Liver (tissue), 3 donors: Measurements from ENCODE around the gene ZNF20.

Experiments used
- RAD21 ChIP-seq, 2 donors: IDR thresholded peaks; 2 replicates each; pipeline ENCODE4 v1.6.1; 2016; ENCODE audit warnings: antibody characterized with exemption in 2 of 2, mild to moderate bottlenecking in 2 of 2
- REST ChIP-seq: IDR thresholded peaks from 2 replicates; pipeline ENCODE4 v1.6.1; 2016; ENCODE audit warnings: antibody characterized with exemption, mild to moderate bottlenecking
- TF ChIP-seq, protein P1 (sequence below): fragments of 150-350 bp; IDR thresholded peaks from 2 replicates; pipeline ENCODE4 v1.5.1; 2017; ENCODE audit warnings: improper control_type of control experiment, low read depth, low read length; ENCODE audit not compliant: missing input control
- donor health status: healthy.
- donor health status: healthy.

- TF ChIP-seq RAD21 (IDR thresholded peaks at IDR 0.05) (no peak), REST (no peak)
- TF ChIP-seq, protein P1, sequence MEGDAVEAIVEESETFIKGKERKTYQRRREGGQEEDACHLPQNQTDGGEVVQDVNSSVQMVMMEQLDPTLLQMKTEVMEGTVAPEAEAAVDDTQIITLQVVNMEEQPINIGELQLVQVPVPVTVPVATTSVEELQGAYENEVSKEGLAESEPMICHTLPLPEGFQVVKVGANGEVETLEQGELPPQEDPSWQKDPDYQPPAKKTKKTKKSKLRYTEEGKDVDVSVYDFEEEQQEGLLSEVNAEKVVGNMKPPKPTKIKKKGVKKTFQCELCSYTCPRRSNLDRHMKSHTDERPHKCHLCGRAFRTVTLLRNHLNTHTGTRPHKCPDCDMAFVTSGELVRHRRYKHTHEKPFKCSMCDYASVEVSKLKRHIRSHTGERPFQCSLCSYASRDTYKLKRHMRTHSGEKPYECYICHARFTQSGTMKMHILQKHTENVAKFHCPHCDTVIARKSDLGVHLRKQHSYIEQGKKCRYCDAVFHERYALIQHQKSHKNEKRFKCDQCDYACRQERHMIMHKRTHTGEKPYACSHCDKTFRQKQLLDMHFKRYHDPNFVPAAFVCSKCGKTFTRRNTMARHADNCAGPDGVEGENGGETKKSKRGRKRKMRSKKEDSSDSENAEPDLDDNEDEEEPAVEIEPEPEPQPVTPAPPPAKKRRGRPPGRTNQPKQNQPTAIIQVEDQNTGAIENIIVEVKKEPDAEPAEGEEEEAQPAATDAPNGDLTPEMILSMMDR = no peak
Observed at GRCh38 chr19:12166626-12167025, 26.5 kb upstream of the ZNF20 start.
